A549 (cell line): ENCODE measurements around the gene RHAG. TPM values are rescaled to one million over a fixed set of nuclear protein-coding genes. Genes with fewer than 3 reads are reported as not detected.

Experiments
- ATAC-seq, 2 experiments: fragments of 200-7000 bp in 1 of 2; fragments of >200 bp in 1 of 2; cut with Nextera tagmentation in 1 of 2; cut with Tn5 transposase in 1 of 2; 3 replicates each; pipeline versions ENCODE4 v1.8.0 to v1.9.1; 2018 to 2020; ENCODE audit warnings: mild to moderate bottlenecking in 1 of 2, moderate library complexity in 1 of 2
- CTCF ChIA-PET: fragments of 300-600 bp; sonication (Branson Sonifier 250); formaldehyde crosslinking; extraction: SDS; loops from one replicate; lab custom pipeline; 2021; ENCODE audit warnings: antibody characterized with exemption, inconsistent platforms; lab: Yijun Ruan, JAX
- POLR2A ChIA-PET: fragments of 350-600 bp; formaldehyde crosslinking; extraction: SDS; loops from one replicate; lab custom pipeline; 2021; ENCODE audit warnings: antibody characterized with exemption, inconsistent platforms; lab: Yijun Ruan, JAX
- DNase-seq, 2 experiments: peaks; one replicate each; pipeline versions ENCODE4 v3.0.0 to v3.0.0-alpha.2; 2011 to 2016; ENCODE audit warnings: low read depth in 1 of 2, low spot score in 1 of 2
- FAIRE-seq: peaks from 2 replicates; lab custom pipeline; 2011; peaks lifted over from hg19 to GRCh38; lab: Jason Lieb, UNC
- H3K27ac ChIP-seq, 2 experiments: fragments of >200 bp; sonication (Bioruptor Twin); formaldehyde crosslinking; 3 replicates each; pipeline ENCODE4 v1.5.1; 2016 to 2017
- H3K4me1 ChIP-seq: fragments of >200 bp; sonication (Bioruptor Twin); formaldehyde crosslinking; 3 replicates; pipeline ENCODE4 v1.6.1; 2016
- H3K4me2 ChIP-seq: fragments of >200 bp; sonication (Bioruptor Twin); formaldehyde crosslinking; 3 replicates; pipeline ENCODE4 v1.6.1; 2016
- H3K4me3 ChIP-seq: fragments of >200 bp; sonication (Bioruptor Twin); formaldehyde crosslinking; 3 replicates; pipeline ENCODE4 v1.5.1; 2016
- H3K9me3 ChIP-seq: fragments of >200 bp; sonication (Bioruptor Twin); formaldehyde crosslinking; 3 replicates; pipeline ENCODE4 v1.6.1; 2016
- CBX2 ChIP-seq: fragments of 200-600 bp; sonication (generic); IDR thresholded peaks from 2 replicates; pipeline ENCODE4 v1.6.1; 2016; ENCODE audit warnings: low read depth, mild to moderate bottlenecking, borderline replicate concordance
- CBX8 ChIP-seq: fragments of 200-600 bp; sonication (generic); IDR thresholded peaks from 2 replicates; pipeline ENCODE4 v1.6.1; 2016
- CEBPB ChIP-seq, 2 experiments: fragments of >200 bp in 1 of 2; sonication (Bioruptor Twin) in 1 of 2; formaldehyde crosslinking in 1 of 2; IDR thresholded peaks; 2 replicates each; pipeline ENCODE4 v1.6.1; 2012 to 2016
- CHD4 ChIP-seq: fragments of 200-600 bp; sonication (generic); IDR thresholded peaks from 2 replicates; pipeline ENCODE4 v1.6.1; 2016; ENCODE audit warnings: antibody characterized with exemption, mild to moderate bottlenecking, borderline replicate concordance
- EHF ChIP-seq: fragments of 250-450 bp; sonication (Bioruptor Pico); IDR thresholded peaks from 2 replicates; pipeline ENCODE4 v1.5.0; 2020; ENCODE audit warnings: mild to moderate bottlenecking
- EHMT2 ChIP-seq: fragments of 200-600 bp; sonication (generic); IDR thresholded peaks from 2 replicates; pipeline ENCODE4 v1.6.1; 2016; ENCODE audit warnings: antibody characterized with exemption, low read depth, mild to moderate bottlenecking, moderate library complexity
- EP300 ChIP-seq, 2 experiments: fragments of >200 bp; sonication (Bioruptor Twin); formaldehyde crosslinking; IDR thresholded peaks; 2 replicates in 1 of 2; 3 replicates in 1 of 2; pipeline ENCODE4 v1.6.1; 2016 to 2017
- ESRRA ChIP-seq: fragments of 150-350 bp; IDR thresholded peaks from 2 replicates; pipeline ENCODE4 v1.6.1; 2014; ENCODE audit warnings: mild to moderate bottlenecking, low read length, borderline replicate concordance
- FOSB ChIP-seq: fragments of 250-450 bp; sonication (Bioruptor Pico); IDR thresholded peaks from 2 replicates; pipeline ENCODE4 v1.5.0; 2020; ENCODE audit warnings: mild to moderate bottlenecking, moderate library complexity
- FOSL2 ChIP-seq, 2 experiments: fragments of 450-650 bp in 1 of 2; fragments of >200 bp in 1 of 2; sonication (Bioruptor Twin) in 1 of 2; formaldehyde crosslinking; IDR thresholded peaks; 2 replicates each; pipeline versions ENCODE4 v1.5.0 to v1.6.1; 2016 to 2020; ENCODE audit warnings: mild to moderate bottlenecking in 1 of 2, moderate library complexity in 1 of 2
- GATA3 ChIP-seq: IDR thresholded peaks from 2 replicates; pipeline ENCODE4 v1.6.1; 2012; ENCODE audit warnings: borderline replicate concordance
- HDAC2 ChIP-seq: fragments of 200-600 bp; sonication (generic); IDR thresholded peaks from 2 replicates; pipeline ENCODE4 v1.6.1; 2016
- HOXA7 ChIP-seq: fragments of 250-450 bp; sonication (Bioruptor Pico); IDR thresholded peaks from 2 replicates; pipeline ENCODE4 v1.5.0; 2020; ENCODE audit warnings: mild to moderate bottlenecking, moderate library complexity
- HOXB13 ChIP-seq: fragments of 250-450 bp; sonication (Bioruptor Pico); IDR thresholded peaks from 2 replicates; pipeline ENCODE4 v1.5.0; 2020; ENCODE audit warnings: low read depth, mild to moderate bottlenecking, moderate library complexity
- HOXB5 ChIP-seq: fragments of 250-450 bp; sonication (Bioruptor Pico); IDR thresholded peaks from 2 replicates; pipeline ENCODE4 v1.5.0; 2020; ENCODE audit warnings: mild to moderate bottlenecking, moderate library complexity
- KDM1A ChIP-seq: fragments of 200-600 bp; sonication (generic); IDR thresholded peaks from 2 replicates; pipeline ENCODE4 v1.6.1; 2016; ENCODE audit warnings: low read depth, mild to moderate bottlenecking
- MAFK ChIP-seq: fragments of 450-650 bp; IDR thresholded peaks from 2 replicates; pipeline ENCODE4 v1.6.1; 2014; ENCODE audit not compliant: partially characterized antibody
- MAZ ChIP-seq: fragments of 150-350 bp; IDR thresholded peaks from 2 replicates; pipeline ENCODE4 v1.6.1; 2014; ENCODE audit warnings: antibody characterized with exemption, low read depth, low read length, borderline replicate concordance
- NFE2L2 ChIP-seq: fragments of 150-350 bp; conservative IDR thresholded peaks from 2 replicates; pipeline ENCODE4 v1.6.1; 2014; ENCODE audit warnings: low read length
- NR3C1 ChIP-seq: fragments of >200 bp; sonication (Bioruptor Twin); formaldehyde crosslinking; IDR thresholded peaks from 3 replicates; pipeline ENCODE4 v1.6.1; 2017
- POLR2A ChIP-seq: IDR thresholded peaks from 2 replicates; pipeline ENCODE4 v1.6.1; 2012; ENCODE audit warnings: mild to moderate bottlenecking, low read length
- POLR2AphosphoS2 ChIP-seq: conservative IDR thresholded peaks from 2 replicates; pipeline ENCODE4 v1.6.1; 2012; ENCODE audit warnings: low read length, improper control_type of control experiment, inconsistent platforms
- RARB ChIP-seq: fragments of 250-450 bp; sonication (Bioruptor Pico); IDR thresholded peaks from 2 replicates; pipeline ENCODE4 v1.8.0; 2021; ENCODE audit warnings: mild to moderate bottlenecking, moderate library complexity
- RFX5 ChIP-seq: fragments of 450-650 bp; IDR thresholded peaks from 2 replicates; pipeline ENCODE4 v1.7.1; 2014; ENCODE audit warnings: antibody characterized with exemption, mild to moderate bottlenecking, moderate library complexity
- RNF2 ChIP-seq: fragments of 200-600 bp; sonication (generic); IDR thresholded peaks from 2 replicates; pipeline ENCODE4 v1.6.1; 2016; ENCODE audit warnings: low read depth, mild to moderate bottlenecking, antibody characterized with exemption, moderate library complexity, borderline replicate concordance
- ZC3H11A ChIP-seq: fragments of 450-650 bp; IDR thresholded peaks from 2 replicates; pipeline ENCODE4 v1.6.1; 2014; ENCODE audit warnings: antibody characterized with exemption, mild to moderate bottlenecking
- WGBS: methylation state at CpG from one replicate; pipeline ENCODE4 v1.1.6; 2017; ENCODE audit errors: missing lambda C conversion rate; 5-methylcytosine and 5-hydroxymethylcytosine counted together
- polyA plus RNA-seq, 4 experiments: library from polyadenylated mRNA; depleted of rRNA in 3 of 4; stranded (reverse); fragments of >200 nt; fragmentation: RNase III in 1 of 4; extraction: RNeasy Plus Mini Kit Qiagen cat#74134 plus additional on column Dnase treatment in 1 of 4; gene quantifications; 2 replicates in 3 of 4; 3 replicates in 1 of 4; pipeline ENCODE4 v1.2.3, GENCODE V29; 2011 to 2017
- TF ChIP-seq, protein P1 (sequence below): fragments of 250-450 bp; sonication (Bioruptor Pico); IDR thresholded peaks from 2 replicates; pipeline ENCODE4 v1.5.0; 2020; ENCODE audit warnings: low read depth, mild to moderate bottlenecking, moderate library complexity
- TF ChIP-seq, protein P2 (sequence below): fragments of 250-450 bp; sonication (Bioruptor Pico); IDR thresholded peaks from 2 replicates; pipeline ENCODE4 v1.5.0; 2021; ENCODE audit warnings: mild to moderate bottlenecking, moderate library complexity, borderline replicate concordance
- TF ChIP-seq, protein P3 (sequence below): fragments of 150-350 bp; IDR thresholded peaks from 2 replicates; pipeline ENCODE4 v1.6.1; 2014; ENCODE audit warnings: low read depth, mild to moderate bottlenecking, low read length

RHAG gene
- polyA plus RNA-seq, 2 of the 4 experiments (the other 2 are of a cell fraction): 0.05 TPM; not detected in 1

DNA sequence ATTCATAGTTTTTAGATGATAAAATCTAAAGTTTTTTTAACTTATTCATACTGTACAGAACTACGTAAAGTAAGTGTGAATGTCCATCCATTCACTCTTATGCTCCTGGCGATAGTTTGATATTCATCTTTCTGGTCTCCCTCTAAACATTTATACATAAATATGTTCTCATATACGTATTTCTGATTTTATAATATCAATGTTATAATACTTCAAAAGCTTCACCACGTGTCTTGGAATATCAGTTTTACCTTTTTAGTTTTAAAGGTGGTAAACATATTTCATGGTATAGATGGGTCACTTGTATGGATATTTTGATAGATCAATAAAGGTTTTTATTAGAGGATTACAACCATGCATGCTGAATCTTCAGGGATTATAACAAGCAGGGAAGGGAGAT, 10.3 kb upstream of the RHAG start (continued):
- TF ChIP-seq MAFK (no peak), RARB (CRISPR knock-in tag) (no peak), CHD4 (no peak)
- TF ChIP-seq, all 56 proteins: peak for 0

DNA sequence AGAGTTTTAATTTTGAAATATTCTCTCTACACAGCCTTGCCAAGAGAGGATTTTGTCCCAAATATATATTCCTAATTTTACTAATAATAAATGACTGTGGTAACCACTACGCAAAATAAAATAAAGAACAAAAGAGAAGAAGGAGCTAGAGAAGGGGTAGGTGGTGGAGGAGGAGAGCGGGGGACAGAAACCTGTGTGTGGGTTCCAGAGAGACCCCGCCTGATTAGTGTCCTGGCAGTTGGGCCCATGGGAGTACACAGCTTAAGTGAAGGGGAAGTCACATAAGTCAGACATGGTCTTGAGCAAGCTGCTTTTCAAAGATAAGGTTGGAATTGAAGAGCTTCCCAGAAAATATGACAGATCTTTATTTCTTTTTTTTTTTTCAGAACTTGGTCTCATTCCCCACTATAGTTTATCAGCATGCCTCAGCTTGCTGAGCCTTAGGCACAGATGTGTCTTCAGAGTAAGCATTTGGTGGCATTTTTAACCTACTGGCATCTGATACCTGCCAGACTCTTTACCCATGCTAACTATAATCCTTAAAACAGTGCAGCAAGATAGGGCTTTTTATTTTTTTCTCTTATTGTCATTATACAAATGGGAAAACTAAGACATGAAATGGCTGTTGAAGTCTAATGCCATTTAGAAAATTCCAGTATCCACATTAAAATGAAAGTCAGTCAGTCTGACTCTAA, 9.6 kb upstream of the RHAG start:
- ChIA-PET CTCF (no interaction called here), POLR2A (no interaction called here)
- H3K4me3 ChIP-seq: no peak overlapping the region
- FAIRE-seq: no peak
- TF ChIP-seq CEBPB (IDR thresholded peaks at IDR 0.05): no peak
- TF ChIP-seq HOXB5 (CRISPR knock-in tag): no peak
- no peak for TF ChIP-seq MAZ
- no peak for TF ChIP-seq RFX5
- TF ChIP-seq, protein P1, sequence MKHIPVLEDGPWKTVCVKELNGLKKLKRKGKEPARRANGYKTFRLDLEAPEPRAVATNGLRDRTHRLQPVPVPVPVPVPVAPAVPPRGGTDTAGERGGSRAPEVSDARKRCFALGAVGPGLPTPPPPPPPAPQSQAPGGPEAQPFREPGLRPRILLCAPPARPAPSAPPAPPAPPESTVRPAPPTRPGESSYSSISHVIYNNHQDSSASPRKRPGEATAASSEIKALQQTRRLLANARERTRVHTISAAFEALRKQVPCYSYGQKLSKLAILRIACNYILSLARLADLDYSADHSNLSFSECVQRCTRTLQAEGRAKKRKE: no peak
- TF ChIP-seq CBX2: no peak
- TF ChIP-seq HDAC2: no peak
- TF ChIP-seq NFE2L2: no peak
- TF ChIP-seq POLR2A: no peak
- no peak for TF ChIP-seq HOXB13 (CRISPR knock-in tag)
- TF ChIP-seq EP300 (IDR thresholded peaks at IDR 0.05): no peak
- TF ChIP-seq FOSL2 (IDR thresholded peaks at IDR 0.05): no peak
- no peak for TF ChIP-seq FOSL2 (CRISPR knock-in tag; IDR thresholded peaks at IDR 0.05)
- TF ChIP-seq GATA3: no peak
- TF ChIP-seq ZC3H11A: no peak
- TF ChIP-seq KDM1A: no peak
- TF ChIP-seq FOSB (CRISPR knock-in tag): no peak
- TF ChIP-seq, protein P2, sequence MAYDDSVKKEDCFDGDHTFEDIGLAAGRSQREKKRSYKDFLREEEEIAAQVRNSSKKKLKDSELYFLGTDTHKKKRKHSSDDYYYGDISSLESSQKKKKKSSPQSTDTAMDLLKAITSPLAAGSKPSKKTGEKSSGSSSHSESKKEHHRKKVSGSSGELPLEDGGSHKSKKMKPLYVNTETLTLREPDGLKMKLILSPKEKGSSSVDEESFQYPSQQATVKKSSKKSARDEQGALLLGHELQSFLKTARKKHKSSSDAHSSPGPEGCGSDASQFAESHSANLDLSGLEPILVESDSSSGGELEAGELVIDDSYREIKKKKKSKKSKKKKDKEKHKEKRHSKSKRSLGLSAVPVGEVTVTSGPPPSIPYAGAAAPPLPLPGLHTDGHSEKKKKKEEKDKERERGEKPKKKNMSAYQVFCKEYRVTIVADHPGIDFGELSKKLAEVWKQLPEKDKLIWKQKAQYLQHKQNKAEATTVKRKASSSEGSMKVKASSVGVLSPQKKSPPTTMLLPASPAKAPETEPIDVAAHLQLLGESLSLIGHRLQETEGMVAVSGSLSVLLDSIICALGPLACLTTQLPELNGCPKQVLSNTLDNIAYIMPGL (CRISPR knock-in tag): no peak
- TF ChIP-seq RNF2: no peak
- TF ChIP-seq, protein P3, sequence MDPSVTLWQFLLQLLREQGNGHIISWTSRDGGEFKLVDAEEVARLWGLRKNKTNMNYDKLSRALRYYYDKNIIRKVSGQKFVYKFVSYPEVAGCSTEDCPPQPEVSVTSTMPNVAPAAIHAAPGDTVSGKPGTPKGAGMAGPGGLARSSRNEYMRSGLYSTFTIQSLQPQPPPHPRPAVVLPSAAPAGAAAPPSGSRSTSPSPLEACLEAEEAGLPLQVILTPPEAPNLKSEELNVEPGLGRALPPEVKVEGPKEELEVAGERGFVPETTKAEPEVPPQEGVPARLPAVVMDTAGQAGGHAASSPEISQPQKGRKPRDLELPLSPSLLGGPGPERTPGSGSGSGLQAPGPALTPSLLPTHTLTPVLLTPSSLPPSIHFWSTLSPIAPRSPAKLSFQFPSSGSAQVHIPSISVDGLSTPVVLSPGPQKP: no peak
- TF ChIP-seq CBX8: no peak
- TF ChIP-seq, all 56 proteins: peak for 0
- no peaks in the 10 kb centered on the region for H3K4me1 ChIP-seq
- WGBS: 76% methylated on average over 3 of the region's 3 CpGs
- ATAC-seq (no peak), DNase-seq (no peak)
- no peaks in the 10 kb centered on the region for H3K9me3 ChIP-seq
- no peak overlapping the region for H3K27ac ChIP-seq
- no peak overlapping the region for H3K4me2 ChIP-seq

DNA sequence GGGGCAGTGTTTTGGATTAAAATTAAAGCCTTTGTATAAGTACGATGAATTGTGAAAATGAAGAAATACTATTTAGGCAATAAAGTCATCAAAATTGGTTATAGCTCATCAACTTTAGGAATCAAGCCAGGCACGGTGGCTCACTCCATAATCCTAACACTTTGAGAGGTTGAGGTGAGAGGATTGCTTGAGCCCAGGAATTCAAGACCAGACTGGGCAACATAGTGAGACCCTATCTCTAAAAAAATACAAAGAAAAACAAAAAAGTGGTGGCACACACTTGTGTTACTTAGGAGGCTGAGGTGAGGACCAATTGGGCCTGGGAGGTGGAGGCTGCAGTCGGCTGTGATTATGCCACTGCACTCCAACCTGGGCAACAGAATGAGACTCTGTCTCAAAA, 8.5 kb upstream of the RHAG start:
- ATAC-seq (no peak), DNase-seq (no peak), FAIRE-seq (no peak)
- ChIA-PET POLR2A (no interaction called here), CTCF (no interaction called here)
- WGBS: 53% methylated on average over 3 of the region's 3 CpGs
- H3K9me3 ChIP-seq: no peaks in the 10 kb centered on the region
- H3K4me3 ChIP-seq: no peak overlapping the region
- TF ChIP-seq NR3C1 (no peak), EHF (CRISPR knock-in tag) (no peak), ESRRA (no peak), POLR2AphosphoS2 (no peak), RFX5 (no peak), HOXA7 (CRISPR knock-in tag) (no peak), ZC3H11A (no peak), EP300 (IDR thresholded peaks at IDR 0.05) (no peak), GATA3 (no peak), EHMT2 (no peak)
- TF ChIP-seq, protein P2 (CRISPR knock-in tag): no peak
- no peak overlapping the region for H3K27ac ChIP-seq
- no peaks in the 10 kb centered on the region for H3K4me1 ChIP-seq
- H3K4me2 ChIP-seq: no peak overlapping the region
